Neural cell (in vitro differentiated cells): ENCODE results near the gene UCN2.

ENCODE experiments used
- EP300 ChIP-seq: fragments of 450-650 bp; conservative IDR thresholded peaks from 2 replicates; pipeline ENCODE4 v1.6.1; 2014; ENCODE audit warnings: antibody characterized with exemption, mild to moderate bottlenecking, moderate library complexity; ENCODE audit not compliant: poor library complexity, severe bottlenecking
- EZH2 ChIP-seq: fragments of 200-600, 300-800 bp; shearing (Covaris generic), sonication (generic); IDR thresholded peaks from 2 replicates; pipeline ENCODE4 v1.6.1; 2014; ENCODE audit warnings: antibody characterized with exemption, low read length, borderline replicate concordance, mild to moderate bottlenecking; ENCODE audit not compliant: insufficient read depth, poor library complexity, severe bottlenecking
- RAD21 ChIP-seq: fragments of 450-650 bp; conservative IDR thresholded peaks from 2 replicates; pipeline ENCODE4 v1.6.1; 2014; ENCODE audit warnings: antibody characterized with exemption, mild to moderate bottlenecking, moderate library complexity
- TAF1 ChIP-seq: IDR thresholded peaks from 2 replicates; pipeline ENCODE4 v1.6.1; 2012; ENCODE audit warnings: low read depth
- TF ChIP-seq, protein P1 (sequence below): fragments of 450-650 bp; IDR thresholded peaks from 2 replicates; pipeline ENCODE4 v1.5.1; 2014; ENCODE audit warnings: antibody characterized with exemption, mild to moderate bottlenecking, moderate library complexity; ENCODE audit not compliant: poor library complexity, severe bottlenecking
- TF ChIP-seq, protein P2 (sequence below): IDR thresholded peaks from 2 replicates; pipeline ENCODE4 v1.6.1; 2012; ENCODE audit warnings: borderline replicate concordance

DNA sequence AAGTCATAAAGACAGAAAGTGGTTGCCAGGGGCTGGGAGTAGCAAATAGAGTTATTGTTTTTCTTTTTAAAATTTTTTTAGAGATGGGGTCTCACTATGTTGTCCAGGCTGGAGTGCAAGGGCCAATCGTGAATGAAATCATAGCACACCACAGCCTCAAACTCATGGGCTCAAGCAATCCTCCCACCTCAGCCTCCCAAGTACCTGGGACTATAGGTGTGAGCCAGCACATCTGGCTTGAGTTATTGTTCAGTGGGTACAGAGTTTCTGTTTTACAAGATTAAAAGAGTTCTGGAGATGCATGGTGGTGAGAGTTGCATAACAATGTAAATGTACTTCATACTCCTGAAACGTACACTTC lies 30.6 kb downstream of the UCN2 start:
- TF ChIP-seq, protein P1, sequence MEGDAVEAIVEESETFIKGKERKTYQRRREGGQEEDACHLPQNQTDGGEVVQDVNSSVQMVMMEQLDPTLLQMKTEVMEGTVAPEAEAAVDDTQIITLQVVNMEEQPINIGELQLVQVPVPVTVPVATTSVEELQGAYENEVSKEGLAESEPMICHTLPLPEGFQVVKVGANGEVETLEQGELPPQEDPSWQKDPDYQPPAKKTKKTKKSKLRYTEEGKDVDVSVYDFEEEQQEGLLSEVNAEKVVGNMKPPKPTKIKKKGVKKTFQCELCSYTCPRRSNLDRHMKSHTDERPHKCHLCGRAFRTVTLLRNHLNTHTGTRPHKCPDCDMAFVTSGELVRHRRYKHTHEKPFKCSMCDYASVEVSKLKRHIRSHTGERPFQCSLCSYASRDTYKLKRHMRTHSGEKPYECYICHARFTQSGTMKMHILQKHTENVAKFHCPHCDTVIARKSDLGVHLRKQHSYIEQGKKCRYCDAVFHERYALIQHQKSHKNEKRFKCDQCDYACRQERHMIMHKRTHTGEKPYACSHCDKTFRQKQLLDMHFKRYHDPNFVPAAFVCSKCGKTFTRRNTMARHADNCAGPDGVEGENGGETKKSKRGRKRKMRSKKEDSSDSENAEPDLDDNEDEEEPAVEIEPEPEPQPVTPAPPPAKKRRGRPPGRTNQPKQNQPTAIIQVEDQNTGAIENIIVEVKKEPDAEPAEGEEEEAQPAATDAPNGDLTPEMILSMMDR = no peak
- TF ChIP-seq EZH2 (no peak), EP300 (no peak), RAD21 (no peak), TAF1 (no peak)
- TF ChIP-seq, protein P2, sequence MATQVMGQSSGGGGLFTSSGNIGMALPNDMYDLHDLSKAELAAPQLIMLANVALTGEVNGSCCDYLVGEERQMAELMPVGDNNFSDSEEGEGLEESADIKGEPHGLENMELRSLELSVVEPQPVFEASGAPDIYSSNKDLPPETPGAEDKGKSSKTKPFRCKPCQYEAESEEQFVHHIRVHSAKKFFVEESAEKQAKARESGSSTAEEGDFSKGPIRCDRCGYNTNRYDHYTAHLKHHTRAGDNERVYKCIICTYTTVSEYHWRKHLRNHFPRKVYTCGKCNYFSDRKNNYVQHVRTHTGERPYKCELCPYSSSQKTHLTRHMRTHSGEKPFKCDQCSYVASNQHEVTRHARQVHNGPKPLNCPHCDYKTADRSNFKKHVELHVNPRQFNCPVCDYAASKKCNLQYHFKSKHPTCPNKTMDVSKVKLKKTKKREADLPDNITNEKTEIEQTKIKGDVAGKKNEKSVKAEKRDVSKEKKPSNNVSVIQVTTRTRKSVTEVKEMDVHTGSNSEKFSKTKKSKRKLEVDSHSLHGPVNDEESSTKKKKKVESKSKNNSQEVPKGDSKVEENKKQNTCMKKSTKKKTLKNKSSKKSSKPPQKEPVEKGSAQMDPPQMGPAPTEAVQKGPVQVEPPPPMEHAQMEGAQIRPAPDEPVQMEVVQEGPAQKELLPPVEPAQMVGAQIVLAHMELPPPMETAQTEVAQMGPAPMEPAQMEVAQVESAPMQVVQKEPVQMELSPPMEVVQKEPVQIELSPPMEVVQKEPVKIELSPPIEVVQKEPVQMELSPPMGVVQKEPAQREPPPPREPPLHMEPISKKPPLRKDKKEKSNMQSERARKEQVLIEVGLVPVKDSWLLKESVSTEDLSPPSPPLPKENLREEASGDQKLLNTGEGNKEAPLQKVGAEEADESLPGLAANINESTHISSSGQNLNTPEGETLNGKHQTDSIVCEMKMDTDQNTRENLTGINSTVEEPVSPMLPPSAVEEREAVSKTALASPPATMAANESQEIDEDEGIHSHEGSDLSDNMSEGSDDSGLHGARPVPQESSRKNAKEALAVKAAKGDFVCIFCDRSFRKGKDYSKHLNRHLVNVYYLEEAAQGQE = no peak
